H1 (cell line): Measurements from ENCODE around the gene CROT. TPM values are rescaled to one million over a fixed set of nuclear protein-coding genes. Genes with fewer than 3 reads are reported as not detected.

Source experiments
- CTCF ChIA-PET: fragments of 300-600 bp; sonication (Branson Sonifier 250); formaldehyde crosslinking; loops from one replicate; lab custom pipeline; 2021; ENCODE audit not compliant: partially characterized antibody; lab: Charles Lee
- POLR2A ChIA-PET: fragments of 300-600 bp; sonication (Branson Sonifier 250); formaldehyde crosslinking; loops from one replicate; lab custom pipeline; 2021; ENCODE audit warnings: inconsistent platforms; ENCODE audit not compliant: partially characterized antibody; lab: Charles Lee
- DNase-seq, 2 experiments: peaks; one replicate each; pipeline versions ENCODE4 v3.0.0 to v3.0.0-alpha.2; 2010 to 2022; ENCODE audit warnings: low spot score in 2 of 2, low read depth in 1 of 2, mixed read lengths in 1 of 2
- FAIRE-seq: peaks from 2 replicates; lab custom pipeline; 2011; peaks lifted over from hg19 to GRCh38; lab: Jason Lieb, UNC
- H2AFZ ChIP-seq: 2 replicates; pipeline ENCODE4 v1.8.1; 2012; ENCODE audit warnings: low read length, inconsistent platforms
- H2AK5ac ChIP-seq: 2 replicates; pipeline ENCODE4 v1.6.1; 2013; ENCODE audit warnings: low read depth, low read length
- H2BK120ac ChIP-seq: replicated peaks from 2 replicates; pipeline ENCODE3; 2013; ENCODE audit warnings: low read depth, low read length, inconsistent platforms
- H2BK12ac ChIP-seq: 2 replicates; pipeline ENCODE4 v1.6.1; 2013; ENCODE audit warnings: low read depth, low read length
- H2BK15ac ChIP-seq: 2 replicates; pipeline ENCODE4 v1.6.1; 2013; ENCODE audit warnings: low read length
- H2BK20ac ChIP-seq: 2 replicates; pipeline ENCODE4 v1.6.1; 2013; ENCODE audit warnings: low read length
- H2BK5ac ChIP-seq: 2 replicates; pipeline ENCODE4 v1.6.1; 2013; ENCODE audit warnings: low read depth, low read length
- H3K14ac ChIP-seq: 2 replicates; pipeline ENCODE4 v1.6.1; 2013; ENCODE audit warnings: inconsistent platforms; ENCODE audit not compliant: insufficient read length
- H3K18ac ChIP-seq: 2 replicates; pipeline ENCODE4 v1.6.1; 2013; ENCODE audit warnings: low read length; ENCODE audit errors: extremely low read depth
- H3K23ac ChIP-seq: 2 replicates; pipeline ENCODE4 v1.6.1; 2013; ENCODE audit warnings: inconsistent platforms; ENCODE audit not compliant: insufficient read length
- H3K23me2 ChIP-seq: 2 replicates; pipeline ENCODE4 v1.6.1; 2013; ENCODE audit warnings: low read depth, low read length
- H3K27ac ChIP-seq: 2 replicates; pipeline ENCODE4 v1.6.1; 2011; ENCODE audit warnings: low read depth, low read length, inconsistent platforms
- H3K27me3 ChIP-seq, 4 experiments: replicated peaks in 1 of 4; 1 replicate in 1 of 4; 2 replicates in 3 of 4; pipeline versions ENCODE4 v1.6.1 to v1.8.1; 2011 to 2013; ENCODE audit warnings: low read length in 3 of 4, mild to moderate bottlenecking in 3 of 4, inconsistent platforms in 2 of 4, mixed read lengths in 2 of 4, moderate library complexity in 1 of 4; ENCODE audit not compliant: control insufficient read depth in 3 of 4, insufficient read depth in 3 of 4; ENCODE audit errors: extremely low read depth in 1 of 4
- H3K36me3 ChIP-seq, 4 experiments: 2 replicates each; pipeline versions ENCODE4 v1.6.1 to v1.8.1; 2011 to 2013; ENCODE audit warnings: mild to moderate bottlenecking in 4 of 4, low read length in 3 of 4, moderate library complexity in 2 of 4, control low read depth in 1 of 4, inconsistent platforms in 1 of 4; ENCODE audit not compliant: insufficient read depth in 4 of 4, control insufficient read depth in 2 of 4
- H3K4ac ChIP-seq: replicated peaks from 2 replicates; pipeline ENCODE3; 2013; ENCODE audit warnings: low read length, low read depth, mixed read lengths, inconsistent platforms; ENCODE audit not compliant: insufficient read length
- H3K4me1 ChIP-seq, 4 experiments: replicated peaks in 1 of 4; 1 replicate in 1 of 4; 2 replicates in 3 of 4; pipeline versions ENCODE4 v1.6.1 to v1.8.1; 2011 to 2013; ENCODE audit warnings: low read length in 3 of 4, inconsistent platforms in 2 of 4, mixed read lengths in 1 of 4; ENCODE audit not compliant: insufficient read depth in 4 of 4, control insufficient read depth in 3 of 4
- H3K4me2 ChIP-seq, 2 experiments: 2 replicates each; pipeline versions ENCODE4 v1.6.1 to v1.8.1; 2011 to 2013; ENCODE audit warnings: low read depth in 2 of 2, low read length in 2 of 2, control low read depth in 1 of 2, inconsistent platforms in 1 of 2, mild to moderate bottlenecking in 1 of 2; ENCODE audit not compliant: insufficient read depth in 1 of 2
- H3K4me3 ChIP-seq, 4 experiments: fragments of 200-600, 300-600 bp in 1 of 4; sonication (generic), shearing (Covaris generic), sonication (Bioruptor Twin) in 1 of 4; 2 replicates each; pipeline versions ENCODE4 v1.5.1 to v1.8.1; 2011 to 2016; ENCODE audit warnings: low read length in 4 of 4, low read depth in 3 of 4, control low read depth in 2 of 4, inconsistent platforms in 2 of 4, mild to moderate bottlenecking in 2 of 4, mixed read lengths in 1 of 4, moderate library complexity in 1 of 4; ENCODE audit not compliant: insufficient read depth in 2 of 4; ENCODE audit errors: extremely low read depth in 1 of 4
- H3K56ac ChIP-seq: replicated peaks from 2 replicates; pipeline ENCODE3; 2013; ENCODE audit warnings: low read depth, mild to moderate bottlenecking, mixed read lengths, low read length, inconsistent platforms; ENCODE audit not compliant: insufficient read length
- H3K79me1 ChIP-seq: 2 replicates; pipeline ENCODE4 v1.6.1; 2013; ENCODE audit warnings: low read depth, low read length, control low read depth
- H3K79me2 ChIP-seq, 2 experiments: 2 replicates each; pipeline versions ENCODE4 v1.6.1 to v1.8.1; 2012 to 2013; ENCODE audit warnings: low read length in 2 of 2, mild to moderate bottlenecking in 2 of 2, inconsistent platforms in 1 of 2; ENCODE audit not compliant: insufficient read depth in 2 of 2, control insufficient read depth in 1 of 2
- H3K9ac ChIP-seq, 4 experiments: replicated peaks in 1 of 4; 1 replicate in 1 of 4; 2 replicates in 3 of 4; pipeline versions ENCODE4 v1.6.1 to v1.8.1; 2011 to 2013; ENCODE audit warnings: low read depth in 3 of 4, low read length in 3 of 4, control low read depth in 2 of 4, mild to moderate bottlenecking in 2 of 4, moderate library complexity in 2 of 4, inconsistent platforms in 1 of 4; ENCODE audit errors: extremely low read depth in 1 of 4
- H3K9me3 ChIP-seq, 2 experiments: 2 replicates each; pipeline versions ENCODE4 v1.6.1 to v1.8.1; 2012 to 2013; ENCODE audit warnings: mild to moderate bottlenecking in 2 of 2, moderate library complexity in 2 of 2, control low read depth in 1 of 2, inconsistent platforms in 1 of 2, low read depth in 1 of 2, low read length in 1 of 2, mixed read lengths in 1 of 2; ENCODE audit not compliant: insufficient read depth in 2 of 2
- H4K20me1 ChIP-seq, 2 experiments: replicated peaks in 1 of 2; 2 replicates each; pipeline versions ENCODE3 to v1.8.1; 2011 to 2013; ENCODE audit warnings: inconsistent platforms in 2 of 2, low read length in 2 of 2, mild to moderate bottlenecking in 1 of 2; ENCODE audit not compliant: insufficient read depth in 2 of 2, control insufficient read depth in 1 of 2
- H4K5ac ChIP-seq: 2 replicates; pipeline ENCODE4 v1.6.1; 2013; ENCODE audit warnings: low read length, low read depth, mixed read lengths, inconsistent platforms; ENCODE audit not compliant: insufficient read length
- H4K8ac ChIP-seq: 2 replicates; pipeline ENCODE4 v1.8.0; 2013; ENCODE audit warnings: mild to moderate bottlenecking, moderate library complexity, low read length, inconsistent platforms; ENCODE audit not compliant: insufficient read depth; ENCODE audit errors: extremely low read depth
- H4K91ac ChIP-seq: replicated peaks from 2 replicates; pipeline ENCODE3; 2013; ENCODE audit warnings: low read length, mixed read lengths, inconsistent platforms; ENCODE audit not compliant: insufficient read length
- ASH2L ChIP-seq: fragments of 200-600, 300-600 bp; sonication (generic); IDR thresholded peaks from one replicate; pipeline ENCODE4 v1.7.1; 2017; ENCODE audit warnings: low read length
- CBX8 ChIP-seq: fragments of 300-800, 300-1000 bp; sonication (generic); IDR thresholded peaks from 2 replicates; pipeline ENCODE4 v1.7.1; 2016; ENCODE audit warnings: low read depth, low read length, borderline replicate concordance
- CEBPB ChIP-seq: IDR thresholded peaks from 2 replicates; pipeline ENCODE4 v1.6.1; 2012; ENCODE audit warnings: low read depth, low read length
- CHD2 ChIP-seq: IDR thresholded peaks from 2 replicates; pipeline ENCODE4 v1.6.1; 2012; ENCODE audit warnings: low read length, improper control_type of control experiment
- EGR1 ChIP-seq: IDR thresholded peaks from 2 replicates; pipeline ENCODE4 v1.6.1; 2011; ENCODE audit warnings: low read depth, low read length, borderline replicate concordance
- EP300 ChIP-seq, 2 experiments: IDR thresholded peaks; 1 replicate in 1 of 2; 2 replicates in 1 of 2; pipeline ENCODE4 v1.6.1; 2011 to 2012; ENCODE audit warnings: low read depth in 2 of 2, low read length in 2 of 2, mild to moderate bottlenecking in 2 of 2, borderline replicate concordance in 1 of 2, inconsistent platforms in 1 of 2, moderate library complexity in 1 of 2
- EZH2 ChIP-seq: fragments of 200-600 bp; sonication (generic); IDR thresholded peaks from 2 replicates; pipeline ENCODE4 v1.7.1; 2012; ENCODE audit warnings: low read depth, mild to moderate bottlenecking, moderate library complexity, low read length, inconsistent platforms; ENCODE audit not compliant: severe bottlenecking
- HDAC6 ChIP-seq: IDR thresholded peaks from one replicate; pipeline ENCODE4 v1.7.1; 2012; ENCODE audit warnings: low read depth, mild to moderate bottlenecking, inconsistent platforms, low read length, moderate library complexity
- KDM1A ChIP-seq: fragments of 200-600, 300-600 bp; sonication (generic); IDR thresholded peaks from 2 replicates; pipeline ENCODE4 v1.7.1; 2016; ENCODE audit warnings: mild to moderate bottlenecking, low read length, borderline replicate concordance
- MAFK ChIP-seq: IDR thresholded peaks from 2 replicates; pipeline ENCODE4 v1.6.1; 2012; ENCODE audit warnings: low read depth, mild to moderate bottlenecking, improper control_type of control experiment, low read length
- POU5F1 ChIP-seq: IDR thresholded peaks from 2 replicates; pipeline ENCODE4 v1.6.1; 2011; ENCODE audit warnings: low read depth, mild to moderate bottlenecking, low read length, moderate library complexity
- USF2 ChIP-seq: IDR thresholded peaks from 2 replicates; pipeline ENCODE4 v1.6.1; 2011; ENCODE audit warnings: low read length, improper control_type of control experiment
- YY1 ChIP-seq: IDR thresholded peaks from 2 replicates; pipeline ENCODE4 v1.6.1; 2011; ENCODE audit warnings: low read depth, mild to moderate bottlenecking, low read length
- WGBS, 2 experiments: shearing (Covaris generic) in 1 of 2; methylation state at CpG; one replicate each; pipeline versions ENCODE4 v1.1.6 to v1.1.7; 2013 to 2015; ENCODE audit warnings: low lambda C conversion rate in 2 of 2, mixed read lengths in 2 of 2, inconsistent platforms in 1 of 2, low coverage in 1 of 2, missing lambda C conversion rate in 1 of 2; ENCODE audit not compliant: insufficient replicate concordance in 2 of 2, insufficient coverage in 1 of 2, insufficient read length in 1 of 2; ENCODE audit errors: extremely low coverage in 1 of 2, missing lambda C conversion rate in 1 of 2; 5-methylcytosine and 5-hydroxymethylcytosine counted together
- polyA plus RNA-seq, 7 experiments: library from polyadenylated mRNA; depleted of rRNA in 3 of 7; stranded (reverse) in 5 of 7; unstranded in 2 of 7; fragments of >200 nt in 5 of 7; fragments of 200-250 nt in 2 of 7; gene quantifications; 1 replicate in 5 of 7; 2 replicates in 1 of 7; 4 replicates in 1 of 7; pipeline versions ENCODE4 v1.2.1 to v1.2.3, GENCODE V29; 2011 to 2013; ENCODE audit warnings: missing spikeins in 2 of 7, mixed read lengths in 2 of 7
- total RNA-seq: library from RNA; stranded (reverse); fragmentation: NEBNext Ultra II Directional; extraction: Animal tissue kit (Norgen Biotek cat#: 25700); gene quantifications from 2 replicates; pipeline ENCODE4 v1.2.1, GENCODE V29; 2021

CROT gene
- total and polyA plus RNA-seq, 2 of the 8 experiments (the other 6 are each of a cell fraction or from before 2014, with no cell fraction given) = 2.2 to 5.6 TPM

- Histone ChIP-seq H3K79me1 (no peaks in the 10 kb centered on the region), H3K23me2 (no peaks in the 10 kb centered on the region), H4K8ac (no peak overlapping the region), H3K36me3 (no peaks in the 10 kb centered on the region), H3K56ac (no peak overlapping the region), H2AFZ (no peak overlapping the region), H4K20me1 (no peaks in the 10 kb centered on the region), H3K4ac (no peak overlapping the region), H3K23ac (no peak overlapping the region), H3K9me3 (no peaks in the 10 kb centered on the region), H3K4me3 (no peak overlapping the region), H2BK120ac (no peak overlapping the region), H3K4me1 (no peaks in the 10 kb centered on the region), H2BK20ac (no peak overlapping the region), H2BK12ac (no peak overlapping the region), H3K79me2 (no peaks in the 10 kb centered on the region), H4K91ac (no peak overlapping the region), H3K14ac (no peak overlapping the region), H4K5ac (no peak overlapping the region), H3K18ac (no peak overlapping the region), H3K27ac (no peak overlapping the region), H2BK15ac (no peak overlapping the region), H2AK5ac (no peak overlapping the region), H3K27me3 (no peaks in the 10 kb centered on the region), H3K9ac (no peak overlapping the region), H3K4me2 (no peak overlapping the region), H2BK5ac (no peak overlapping the region)
- ChIA-PET CTCF (interaction anchor here (0.6 to 1.3 kb wide), 3 partner anchors 24 to 83 kb away, joined by 3 to 4 read pairs (median 4); no protein-coding TSS in a partner anchor), POLR2A (no interaction called here)
- 84% methylated on average over 8 of the region's 8 CpGs; no CpG with 5 or more reads in 1 of the 2 experiments for WGBS, 2 experiments
- DNase-seq (no peak), FAIRE-seq (no peak)
- TF ChIP-seq CBX8 (no peak), KDM1A (no peak), EP300 (IDR thresholded peaks at IDR 0.05; ENCODE audit: borderline replicate concordance in 1 of 2, low read depth in 2 of 2, low read length in 2 of 2) (no peak), EZH2 (no peak), USF2 (no peak), POU5F1 (no peak), MAFK (no peak), EGR1 (no peak), YY1 (no peak), CEBPB (no peak), ASH2L (no peak), HDAC6 (no peak), CHD2 (no peak)
Measured at GRCh38 chr7:87391020-87391701, 45.7 kb downstream of the CROT start.
